Hindlimb muscle (tissue), 1 donor: Measurements from ENCODE around the gene ANTKMT. TPM values are rescaled to one million over a fixed set of nuclear protein-coding genes. Genes with fewer than 3 reads are reported as not detected.

Experiments
- DNase-seq: peaks from one replicate; pipeline ENCODE4 v3.0.0-alpha.2; 2013
- polyA plus RNA-seq: library from polyadenylated mRNA; unstranded; fragments of 120-200 nt; gene quantifications from one replicate; pipeline ENCODE4 v1.2.1, GENCODE V29; 2013; ENCODE audit not compliant: insufficient read length

The ANTKMT gene
- polyA plus RNA-seq, 1 donor: 15.2 TPM

DNA sequence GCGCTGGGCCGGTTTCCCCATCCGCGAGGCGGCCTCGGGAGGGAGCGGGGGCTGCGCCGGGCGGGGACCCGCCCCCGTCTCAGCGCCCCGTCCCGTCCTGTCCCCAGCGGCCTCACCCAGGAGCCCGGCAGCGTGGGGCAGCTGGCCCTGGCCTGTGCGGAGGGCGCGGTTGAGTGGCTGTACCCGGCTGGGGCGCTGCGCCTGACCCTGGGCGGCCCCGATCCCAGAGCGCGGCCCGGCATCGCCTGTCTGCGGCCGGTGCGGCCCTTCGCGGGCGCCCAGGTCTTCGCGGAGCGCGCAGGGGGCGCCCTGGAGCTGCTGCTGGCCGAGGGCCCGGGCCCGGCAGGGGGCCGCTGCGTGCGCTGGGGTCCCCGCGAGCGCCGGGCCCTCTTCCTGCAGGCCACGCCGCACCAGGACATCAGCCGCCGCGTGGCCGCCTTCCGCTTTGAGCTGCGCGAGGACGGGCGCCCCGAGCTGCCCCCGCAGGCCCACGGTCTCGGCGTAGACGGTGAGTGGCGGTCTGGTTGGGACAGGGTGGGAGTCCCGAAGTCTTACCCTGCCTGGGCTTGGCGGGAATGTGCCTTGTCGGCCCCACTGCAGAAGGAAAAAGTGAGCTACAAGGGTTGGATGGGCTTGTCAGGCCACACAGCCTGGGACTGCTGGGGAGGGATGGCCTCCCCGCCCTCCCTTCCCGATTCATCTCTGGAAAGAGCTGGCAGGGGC, 5.3 kb upstream of the ANTKMT start:
- DNase-seq: no peak

DNA sequence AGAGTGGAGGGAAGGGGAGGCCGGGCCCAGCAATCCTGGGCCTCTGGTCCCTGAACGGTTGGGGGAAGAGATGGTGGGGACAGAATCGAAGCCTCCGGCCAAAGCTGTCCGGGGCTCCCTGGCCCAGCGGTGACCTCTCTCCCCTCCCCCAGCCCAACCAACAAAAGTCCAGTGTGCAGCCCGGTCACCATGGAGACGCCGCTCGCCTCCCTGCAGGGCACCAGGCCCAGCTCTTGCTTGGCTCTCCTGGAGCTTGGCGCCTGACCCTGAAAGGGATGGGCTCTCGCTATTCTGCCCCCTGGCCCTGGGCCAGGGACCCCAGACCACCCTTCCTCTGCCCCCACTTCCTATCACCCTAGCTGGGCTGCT, 4.8 kb upstream of the ANTKMT start:
- no peak for DNase-seq

DNA sequence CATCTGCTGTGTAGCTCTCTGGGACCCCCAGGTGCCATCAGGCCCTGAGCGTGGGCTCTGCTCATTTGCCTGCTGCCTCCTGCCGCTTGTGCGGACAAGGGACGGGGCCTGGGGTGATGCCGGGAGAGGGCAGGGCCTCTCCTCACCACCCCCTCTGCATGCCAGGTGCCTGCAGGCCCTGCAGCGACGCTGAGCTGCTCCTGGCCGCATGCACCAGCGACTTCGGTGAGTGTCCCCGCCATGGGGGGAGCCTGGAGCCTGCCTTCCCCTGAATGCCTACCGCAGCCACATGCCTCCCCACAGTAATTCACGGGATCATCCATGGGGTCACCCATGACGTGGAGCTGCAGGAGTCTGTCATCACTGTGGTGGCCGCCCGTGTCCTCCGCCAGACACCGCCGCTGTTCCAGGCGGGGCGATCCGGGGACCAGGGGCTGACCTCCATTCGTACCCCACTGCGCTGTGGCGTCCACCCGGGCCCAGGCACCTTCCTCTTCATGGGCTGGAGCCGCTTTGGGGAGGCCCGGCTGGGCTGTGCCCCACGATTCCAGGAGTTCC, 4.1 kb upstream of the ANTKMT start:
- DNase-seq: no peak

DNA sequence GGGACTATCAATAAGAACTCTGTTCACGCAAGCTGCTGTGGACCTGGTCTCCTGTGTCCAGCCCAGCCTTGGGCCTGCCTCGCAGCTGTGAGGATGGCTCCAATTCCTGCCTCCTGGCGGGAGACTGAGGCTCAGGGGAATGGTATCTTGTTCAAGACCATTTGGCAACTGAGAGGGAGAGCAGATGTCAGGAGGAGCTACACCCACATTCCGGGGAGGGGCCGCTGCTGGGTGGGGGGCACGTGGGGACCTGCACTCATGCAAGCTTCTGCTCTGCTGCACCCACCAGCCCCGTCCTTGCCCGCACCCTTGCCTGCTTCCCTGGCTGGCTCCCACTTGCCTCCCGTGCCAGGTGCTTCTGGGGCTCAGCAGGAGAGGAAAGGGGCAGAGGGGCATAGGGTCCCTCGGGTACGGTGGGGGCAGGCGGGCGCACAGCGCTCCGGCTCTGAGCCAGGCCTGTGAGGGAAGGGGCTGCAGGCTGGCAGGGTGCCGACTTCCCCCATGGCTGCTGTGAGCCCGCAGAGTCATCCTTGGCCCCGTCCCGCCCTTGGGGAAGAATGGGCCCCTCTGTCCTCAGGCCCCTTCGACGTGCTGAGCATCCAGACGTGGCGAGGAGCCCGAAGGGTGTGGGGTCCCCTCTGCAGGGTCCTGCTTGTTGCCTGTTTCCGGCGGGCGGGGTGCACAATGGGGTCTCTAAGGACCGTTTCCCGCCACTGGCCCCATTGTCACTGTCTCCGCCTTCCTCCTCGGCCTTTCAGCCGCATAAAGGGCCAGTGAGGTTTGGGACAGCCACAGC, 3.3 kb upstream of the ANTKMT start:
- no peak for DNase-seq

DNA sequence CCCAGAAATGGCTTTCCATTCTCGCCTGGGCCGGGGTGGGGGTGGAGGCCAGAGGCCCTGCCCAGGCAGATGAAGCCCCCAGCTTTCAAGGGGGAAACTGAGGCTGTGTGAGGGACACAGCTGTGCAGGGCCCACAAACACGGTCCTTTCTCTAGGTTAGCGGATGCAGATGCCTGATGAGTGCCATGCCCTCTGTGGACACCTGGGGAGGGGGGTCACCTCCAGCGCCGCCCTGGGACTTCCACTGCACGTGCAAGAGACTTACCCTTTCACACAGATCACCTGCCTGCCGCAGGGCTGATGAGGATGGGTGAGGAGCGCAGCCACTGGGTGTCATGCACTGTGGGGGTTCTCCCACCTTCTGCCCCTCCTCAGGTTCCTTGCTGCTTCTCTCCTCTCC, 2.6 kb upstream of the ANTKMT start:
- no peak for DNase-seq

GRCh38 chr16:718922-719321, 2.0 kb upstream of the ANTKMT start:
- DNase-seq: no peak

- no peak for DNase-seq
These were observed 1.0 kb upstream of the ANTKMT start for GRCh38 chr16:719815-720446.

GRCh38 chr16:720447-720989, 428 bp upstream of the ANTKMT start:
- peak; percentile 74 for DNase-seq

DNA sequence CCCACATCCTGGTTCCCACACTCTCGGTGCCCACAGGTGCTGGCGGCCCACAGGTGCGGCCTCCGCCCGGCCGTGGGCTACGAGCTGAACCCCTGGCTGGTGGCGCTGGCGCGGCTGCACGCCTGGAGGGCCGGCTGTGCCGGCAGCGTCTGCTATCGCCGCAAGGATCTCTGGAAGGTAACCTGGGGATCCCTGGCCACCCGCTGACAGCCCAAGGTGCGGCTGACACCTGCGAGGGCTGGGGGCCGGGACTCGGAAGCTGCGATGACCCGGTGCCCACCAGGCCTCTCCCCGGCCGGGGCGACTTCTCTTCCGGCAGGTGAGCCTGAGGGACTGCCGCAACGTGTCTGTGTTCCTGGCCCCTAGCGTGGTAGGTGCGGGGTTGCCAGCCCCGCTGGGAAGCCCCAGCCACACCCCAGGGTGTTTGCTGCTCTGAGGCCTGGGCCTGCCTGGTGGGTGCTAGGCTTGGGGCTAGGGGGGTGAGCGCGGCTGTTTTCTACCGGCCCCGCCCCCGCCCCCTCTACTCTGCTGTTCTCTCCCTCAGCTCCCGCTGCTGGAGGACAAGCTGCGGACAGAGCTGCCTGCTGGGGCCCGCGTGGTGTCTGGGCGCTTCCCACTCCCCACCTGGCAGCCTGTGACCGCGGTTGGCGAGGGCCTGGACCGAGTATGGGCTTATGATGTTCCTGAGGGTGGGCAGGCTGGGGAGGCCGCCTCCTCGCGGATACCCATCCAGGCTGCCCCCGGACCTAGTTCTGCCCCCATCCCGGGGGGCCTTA, 1.0 kb downstream of the ANTKMT start:
- DNase-seq: no peak

- DNase-seq: no peak
These were observed 2.1 kb downstream of the ANTKMT start for GRCh38 chr16:722835-723633.

- DNase-seq: no peak
These were observed 2.7 kb downstream of the ANTKMT start for GRCh38 chr16:723695-724094.

DNA sequence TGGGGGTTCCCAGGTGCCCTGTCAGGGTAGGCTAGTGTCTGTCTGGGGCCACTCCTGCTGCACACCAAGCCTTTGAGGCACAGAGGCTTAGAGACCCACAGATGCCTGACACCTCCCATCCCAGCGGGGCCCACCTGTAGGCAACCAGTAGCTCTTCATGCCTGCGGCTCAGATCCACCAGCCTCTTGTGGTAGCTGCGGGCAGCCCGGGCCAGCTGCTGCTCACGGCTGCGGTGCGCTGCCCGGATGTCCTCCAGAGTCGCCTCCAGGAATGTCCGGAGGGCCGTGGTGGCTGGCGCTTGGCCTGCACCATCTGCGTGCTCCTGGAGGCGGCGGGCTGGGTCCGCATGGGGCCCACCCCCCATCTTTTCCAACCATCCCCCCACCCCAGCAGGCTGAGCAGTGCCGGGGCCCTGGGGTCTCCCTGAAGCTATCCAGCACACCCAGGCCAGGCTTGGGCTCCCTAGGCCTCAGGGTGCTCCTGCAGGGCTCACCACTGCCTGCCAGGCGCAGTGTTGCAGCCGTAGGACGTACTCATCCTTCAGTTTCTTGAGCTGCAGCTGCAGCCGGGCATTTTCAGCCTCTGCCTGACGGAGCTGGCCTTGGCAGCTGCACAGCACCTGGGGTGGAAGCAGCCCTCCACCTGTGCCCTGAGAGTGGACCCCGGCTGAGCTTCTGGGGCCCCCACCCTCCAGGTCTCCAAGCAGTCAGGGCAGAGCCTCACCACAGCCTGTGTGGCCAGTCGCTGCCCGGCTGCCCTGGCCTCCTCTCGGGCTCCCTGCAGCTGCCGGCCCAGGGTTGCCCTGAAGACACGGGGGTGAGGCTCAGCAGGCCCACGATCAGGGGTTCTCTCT, 3.5 kb downstream of the ANTKMT start:
- DNase-seq: no peak

- no peak for DNase-seq
These were observed 4.1 kb downstream of the ANTKMT start for GRCh38 chr16:725041-725376.

- no peak for DNase-seq
These were observed 4.7 kb downstream of the ANTKMT start for GRCh38 chr16:725463-726187.

GRCh38 chr16:726188-726437, 5.2 kb downstream of the ANTKMT start:
- no peak for DNase-seq

- no peak for DNase-seq
These were observed 5.7 kb downstream of the ANTKMT start, which contains the start of the genes CCDC78 and HAGHL for GRCh38 chr16:726438-727290. Gene CCDC78, minus strand, starts transcription at chr16:726443. Its CDS starts 76 bp downstream, at chr16:726367. Gene HAGHL, plus strand, starts transcription at chr16:727106. Its CDS starts 404 bp downstream, at chr16:727510.

- no peak for DNase-seq
These were observed 6.5 kb downstream of the ANTKMT start for GRCh38 chr16:727291-727977.
